A549 treated with RU486 at 1 μM for 4 hours (cell line): ENCODE measurements around the gene PPP3R1. TPM values are rescaled to one million over a fixed set of nuclear protein-coding genes. Genes with fewer than 3 reads are reported as not detected.

Source experiments
- total RNA-seq: library from RNA; stranded (reverse); fragments of 200-300 nt; extraction: Qiagen RNA extraction; gene quantifications from 5 replicates; pipeline ENCODE4 v1.2.3, GENCODE V29; 2022; ENCODE audit warnings: low read depth

Gene PPP3R1, protein sequence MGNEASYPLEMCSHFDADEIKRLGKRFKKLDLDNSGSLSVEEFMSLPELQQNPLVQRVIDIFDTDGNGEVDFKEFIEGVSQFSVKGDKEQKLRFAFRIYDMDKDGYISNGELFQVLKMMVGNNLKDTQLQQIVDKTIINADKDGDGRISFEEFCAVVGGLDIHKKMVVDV
- 48.6 to 89.7 TPM (median 62.5 TPM) in 5 replicates for total RNA-seq

GRCh38 chr2:68252400-68253218, at the start of gene PPP3R1:
Gene PPP3R1, minus strand, starts transcription at chr2:68252532. Its CDS starts 405 bp downstream, at chr2:68252127.

DNA sequence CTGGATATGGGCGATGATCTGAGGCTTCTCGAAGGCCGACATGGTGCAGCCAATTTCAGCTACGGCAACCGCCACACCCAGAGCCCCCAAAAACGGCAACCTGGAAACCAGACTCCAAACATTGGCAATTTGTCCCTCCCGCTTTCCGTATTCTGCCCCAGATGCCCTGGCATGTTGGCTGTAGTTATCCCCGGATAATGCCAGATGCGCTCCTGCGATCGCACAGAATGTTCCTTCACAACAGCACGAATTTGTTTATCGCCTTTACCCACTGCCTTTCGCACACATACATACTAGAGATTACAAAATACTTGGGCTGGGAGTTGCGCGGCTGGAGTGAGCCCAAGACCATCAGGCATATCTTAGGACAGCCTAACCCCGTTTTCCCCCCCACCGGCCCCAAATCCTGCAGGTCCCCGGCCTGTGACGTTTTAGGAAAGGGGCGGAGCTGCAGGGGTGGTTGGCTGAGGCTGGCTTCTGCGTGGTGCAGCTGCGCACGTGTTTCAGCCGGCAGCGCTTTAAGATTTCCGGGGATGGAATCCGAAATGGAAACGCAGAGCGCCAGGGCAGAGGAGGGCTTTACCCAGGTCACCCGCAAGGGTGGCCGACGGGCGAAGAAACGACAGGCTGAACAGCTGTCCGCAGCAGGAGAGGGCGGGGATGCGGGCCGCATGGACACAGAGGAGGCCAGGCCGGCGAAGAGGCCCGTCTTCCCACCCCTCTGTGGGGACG, 94.8 kb downstream of the PPP3R1 start, which contains the start of gene PNO1:
PNO1 (plus strand) TSS at position 487 of the 732 bp plus-strand sequence; CDS start at position 534, 47 bp downstream.

Other genes starting within 250 kb of the PPP3R1 start
- gene C1D, start 189.5 kb downstream of the PPP3R1 start, total RNA-seq, result 26.3 to 54.9 TPM (median 38.7 TPM) in 5 replicates
- gene PNO1, start 94.6 kb downstream of the PPP3R1 start, total RNA-seq, result 55.1 to 61.7 TPM (median 56.8 TPM) in 5 replicates
- 2.2 to 3.2 TPM (median 2.4 TPM) in 5 replicates for gene CNRIP1, start 67.4 kb upstream of the PPP3R1 start, total RNA-seq
- not detected in 5 replicates for gene PLEK, start 112.8 kb upstream of the PPP3R1 start, total RNA-seq
- 0.45 to 0.56 TPM (median 0.49 TPM) in 5 replicates for gene FBXO48, start 214.8 kb upstream of the PPP3R1 start, total RNA-seq
- 0.50 to 0.89 TPM (median 0.59 TPM) in 5 replicates for gene APLF, start 215.1 kb upstream of the PPP3R1 start, total RNA-seq